Activated T-cell treated with anti-CD3 and anti-CD28 coated beads, Interleukin-2, amount 50 U/mL, for 1 hour (primary cell): Measurements from ENCODE around the gene JMY.
"Not testable (repeated sequence)": the region's sequence is repeated elsewhere in the genome, so short reads cannot be mapped to it uniquely, and the experiment has no call there.

Experiments used
- DNase-seq: peaks from one replicate; pipeline ENCODE4 v3.0.0-alpha.2; 2020

Gene JMY

GRCh38 chr5:79236970-79237739 lies 1.2 kb downstream of the JMY start:
- DNase-seq: peak; percentile 41

GRCh38 chr5:79237740-79238560 lies 2.0 kb downstream of the JMY start:
- no peak for DNase-seq

GRCh38 chr5:79240561-79240960 lies 4.6 kb downstream of the JMY start:
- no peak for DNase-seq

DNA sequence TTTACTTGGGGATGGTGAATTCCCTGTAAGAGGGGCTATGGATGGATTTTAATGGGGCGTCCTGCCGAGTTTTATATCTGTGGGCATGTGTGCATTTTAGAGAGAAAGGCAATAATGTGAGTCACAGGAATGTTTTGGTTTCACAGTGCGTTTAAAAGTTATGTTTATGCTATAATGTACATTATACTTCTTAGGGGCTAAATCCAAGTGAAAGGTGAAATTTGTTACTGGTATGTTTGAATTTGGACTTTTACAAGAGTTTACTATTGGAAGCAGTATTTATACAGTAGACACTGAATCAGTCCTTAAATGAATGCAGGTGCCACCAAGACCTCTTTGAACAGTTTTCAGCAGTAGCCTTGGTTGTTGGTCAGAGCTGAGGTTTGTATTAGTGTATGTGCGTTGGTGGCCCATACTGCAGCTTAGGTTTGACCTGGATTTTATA lies 5.6 kb downstream of the JMY start:
- no peak for DNase-seq

DNA sequence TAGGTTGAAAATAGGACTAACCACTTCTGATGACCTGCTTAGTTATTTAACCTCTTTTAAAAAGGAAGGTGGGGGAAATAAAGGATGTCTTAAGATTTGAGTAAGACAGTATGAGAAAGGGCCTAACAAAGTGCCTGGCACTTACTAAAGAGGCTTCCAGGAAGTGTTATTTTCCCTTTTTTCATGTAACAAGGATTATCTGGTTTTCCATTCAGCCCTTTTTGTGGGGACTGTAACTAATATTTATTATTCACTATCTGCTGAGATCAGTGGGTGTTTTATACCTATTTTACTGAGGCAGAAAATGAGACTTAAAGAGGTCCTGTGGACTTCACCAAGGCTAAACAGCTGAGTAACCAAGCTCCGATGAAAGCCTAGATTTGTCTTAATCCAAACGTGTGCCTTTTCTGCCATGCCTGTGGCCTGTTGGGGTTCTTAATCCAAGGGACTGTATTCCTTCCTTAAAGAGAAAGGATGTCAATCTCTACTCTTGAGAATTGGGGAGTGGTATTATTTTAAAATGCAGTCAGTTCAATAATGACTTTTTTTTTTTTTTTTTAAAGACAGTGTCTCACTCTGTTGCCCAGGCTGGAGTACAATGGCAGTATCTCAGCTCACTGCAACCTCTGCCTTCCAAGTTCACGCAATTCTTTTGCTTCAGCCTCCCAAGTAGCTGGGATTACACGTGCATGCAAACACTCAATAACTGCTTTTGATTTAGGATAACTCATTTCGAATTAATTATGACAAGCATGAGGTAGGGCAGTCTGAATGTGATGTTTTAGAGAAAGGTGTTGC lies 6.5 kb downstream of the JMY start:
- no peak for DNase-seq

DNA sequence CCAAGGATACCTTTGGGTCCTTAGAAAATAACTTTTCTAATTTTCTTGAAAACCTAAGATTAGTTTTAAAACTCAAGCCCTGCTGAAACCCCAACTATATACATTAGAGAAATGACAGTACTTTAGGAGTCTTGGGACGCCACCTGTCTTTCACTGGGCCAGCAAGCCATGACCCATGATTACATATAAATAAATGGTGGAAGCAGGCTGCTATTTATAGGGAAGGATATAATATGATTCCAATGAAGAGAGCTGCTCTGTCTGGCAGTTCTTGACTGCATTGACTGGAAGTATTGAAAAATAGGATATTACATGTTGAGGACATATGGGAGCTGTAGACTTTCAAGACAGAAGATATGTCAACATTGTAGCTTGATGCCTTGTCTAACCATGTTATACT lies 7.3 kb downstream of the JMY start:
- no peak for DNase-seq

DNA sequence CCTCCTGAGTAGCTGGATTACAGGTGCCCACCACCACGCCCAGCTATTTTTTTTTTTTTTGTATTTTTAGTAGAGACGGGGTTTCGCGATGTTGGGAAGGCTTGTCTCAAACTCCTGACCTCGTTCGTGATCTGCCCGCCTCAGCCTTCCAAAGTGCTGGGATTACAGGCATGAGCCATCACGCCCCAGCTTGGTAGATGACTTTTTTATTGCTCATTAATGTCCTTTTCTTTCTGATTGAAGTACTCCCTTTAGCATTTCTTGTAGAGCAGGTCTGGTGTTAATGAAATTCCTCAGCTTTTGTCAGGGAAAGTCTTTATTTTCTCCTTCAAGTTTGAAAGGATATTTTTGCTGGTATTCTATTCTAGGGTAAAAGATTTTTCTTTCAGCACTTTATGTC lies 18.1 kb downstream of the JMY start:
- DNase-seq: not testable (repeated sequence)

GRCh38 chr5:79255786-79256557 lies 20.0 kb downstream of the JMY start:
- no peak for DNase-seq

- no peak for DNase-seq
These were observed 20.6 kb downstream of the JMY start for GRCh38 chr5:79256563-79256962.

- no peak for DNase-seq
These were observed 21.4 kb downstream of the JMY start for GRCh38 chr5:79257314-79257713.

DNA sequence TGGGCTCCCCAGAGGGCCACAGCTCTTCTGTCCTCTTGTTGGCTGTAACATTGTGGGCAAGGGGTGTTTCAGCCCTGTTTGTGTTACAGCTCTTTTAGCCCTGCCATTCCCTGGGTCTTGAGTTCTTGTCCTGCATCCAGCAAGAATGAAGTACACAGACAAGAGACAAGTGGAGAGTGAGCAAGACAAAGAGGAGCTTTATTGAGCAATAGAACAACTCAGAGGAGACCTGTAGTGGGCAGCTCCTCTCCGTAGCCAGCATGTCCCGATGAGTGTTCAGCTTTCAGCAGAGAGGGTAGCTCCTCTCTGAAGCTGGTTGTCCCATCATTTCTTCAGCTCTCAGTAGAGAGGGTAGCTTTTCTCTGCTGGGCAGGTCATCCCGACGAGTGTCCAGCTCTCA lies 22.9 kb downstream of the JMY start:
- no peak for DNase-seq

GRCh38 chr5:79259383-79259782 lies 23.5 kb downstream of the JMY start:
- no peak for DNase-seq

GRCh38 chr5:79259810-79260209 lies 23.9 kb downstream of the JMY start:
- DNase-seq: no peak

DNA sequence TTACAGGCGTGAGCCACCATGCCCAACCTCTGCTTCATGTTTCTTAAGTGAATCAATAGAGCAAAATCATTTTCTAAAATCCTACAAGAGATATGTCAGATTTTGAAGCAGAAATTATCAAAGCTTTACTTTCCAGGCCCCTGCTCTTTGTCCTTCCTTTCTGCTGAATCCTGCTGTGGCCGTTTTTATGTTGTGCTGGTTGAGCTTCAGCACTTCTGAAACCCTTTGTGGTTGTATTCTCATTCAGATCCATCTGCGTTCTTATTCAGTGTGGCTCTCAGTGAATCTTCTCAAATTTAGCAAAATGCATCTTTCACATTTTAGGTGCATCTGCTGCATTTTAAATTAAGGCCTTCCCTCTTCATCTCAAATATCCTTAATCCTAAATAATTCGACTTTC lies 26.0 kb downstream of the JMY start:
- DNase-seq: no peak

DNA sequence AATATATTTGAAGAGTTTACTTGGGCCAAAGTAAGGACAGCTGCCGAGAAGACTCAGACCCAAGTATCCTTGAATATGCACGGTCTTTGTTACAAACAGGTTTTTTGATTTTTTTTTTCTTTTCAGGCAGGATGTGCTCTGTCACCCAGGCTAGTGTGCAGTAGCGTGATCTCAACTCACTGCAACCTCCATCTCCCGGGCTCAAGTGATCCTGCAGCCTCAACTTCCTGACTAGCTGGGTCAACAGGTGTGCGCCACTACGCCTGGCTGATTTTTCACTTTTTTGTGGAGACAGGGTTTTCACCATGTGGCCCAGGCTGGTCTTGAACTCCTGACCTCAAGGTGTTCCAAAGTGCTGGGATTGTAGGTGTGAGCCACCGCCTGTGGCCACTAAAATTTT lies 27.4 kb downstream of the JMY start:
- no peak for DNase-seq

GRCh38 chr5:79267180-79267579 lies 31.2 kb downstream of the JMY start:
- no peak for DNase-seq

DNA sequence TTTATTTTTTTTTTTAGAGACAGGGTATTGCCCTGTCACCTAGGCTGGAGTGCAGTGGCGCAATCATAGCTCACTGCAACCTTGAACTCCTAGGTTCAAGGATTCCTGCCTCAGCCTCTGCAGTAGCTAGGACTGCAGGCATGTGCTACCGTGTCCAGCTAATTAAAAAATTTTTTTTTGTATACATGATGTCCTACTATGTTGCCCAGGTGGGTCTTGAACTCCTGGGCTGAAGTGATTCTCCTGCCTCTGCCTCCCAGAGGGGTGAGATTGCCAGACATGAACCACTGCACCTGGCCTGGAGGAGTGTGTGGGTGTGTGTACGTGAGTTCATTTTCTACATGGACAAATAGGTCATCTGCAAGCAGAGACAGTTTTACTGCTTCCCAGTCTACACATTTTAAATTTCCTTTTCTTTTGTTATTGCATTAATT lies 33.8 kb downstream of the JMY start:
- no peak for DNase-seq

DNA sequence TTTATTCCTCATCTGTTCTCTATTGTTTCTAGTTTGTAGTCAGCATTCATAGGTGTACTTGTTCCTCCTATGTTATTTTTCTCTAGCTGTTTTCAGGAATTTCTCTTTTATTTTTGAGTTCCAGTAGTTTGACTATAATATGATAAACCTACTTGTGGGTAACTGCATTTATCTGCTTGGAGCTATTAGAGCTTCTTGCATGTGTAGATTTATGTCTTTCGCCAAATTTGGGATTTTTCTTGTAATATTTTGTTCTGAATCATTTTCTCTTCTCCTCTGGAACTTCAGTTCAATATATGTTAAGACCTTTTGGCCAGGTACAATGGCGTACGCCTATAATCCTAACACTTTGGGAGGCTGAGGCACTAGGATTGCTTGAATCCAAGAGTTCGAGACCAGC lies 37.4 kb downstream of the JMY start:
- DNase-seq: no peak

DNA sequence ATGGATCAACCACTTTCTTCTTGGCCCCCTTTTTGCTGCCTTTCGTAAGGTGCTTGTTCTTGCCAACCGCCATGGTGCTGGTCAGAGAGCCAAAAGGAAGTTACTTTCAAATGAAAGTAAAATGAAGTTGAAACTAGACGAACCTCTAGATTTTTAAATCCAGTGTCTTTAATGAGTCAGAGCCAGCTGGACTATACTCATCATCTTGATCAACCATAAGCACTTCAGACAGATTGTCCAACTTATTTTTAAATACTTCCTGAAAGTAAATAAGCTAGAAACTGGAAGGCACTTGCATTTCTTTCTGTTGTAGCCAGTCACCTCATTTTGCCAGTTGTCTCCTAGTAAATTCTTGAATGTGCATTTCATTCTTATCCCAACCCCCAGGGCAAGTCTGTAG lies 48.9 kb downstream of the JMY start:
- no peak for DNase-seq

GRCh38 chr5:79285285-79285684 lies 49.4 kb downstream of the JMY start:
- no peak for DNase-seq

DNA sequence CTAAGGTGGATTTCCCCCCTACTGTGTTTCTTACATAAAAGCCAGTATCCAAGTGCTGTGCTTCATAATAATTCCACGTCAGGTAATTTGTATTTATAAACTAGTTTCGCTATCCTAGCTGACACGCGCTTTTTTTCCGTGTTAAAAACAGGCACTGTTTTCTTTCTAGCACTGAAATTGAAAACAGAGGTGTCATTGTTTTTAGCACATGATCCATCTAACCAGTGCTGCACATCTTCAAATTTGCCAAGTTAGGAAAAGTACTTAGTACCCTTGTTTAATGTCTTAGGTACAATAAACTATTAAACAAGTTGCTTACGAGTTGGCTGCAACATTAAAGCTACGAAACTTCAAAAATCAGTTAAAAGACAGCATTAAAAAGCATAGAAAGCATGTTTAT lies 49.9 kb downstream of the JMY start:
- DNase-seq: no peak

GRCh38 chr5:79287380-79287779 lies 51.4 kb downstream of the JMY start:
- DNase-seq: no peak

DNA sequence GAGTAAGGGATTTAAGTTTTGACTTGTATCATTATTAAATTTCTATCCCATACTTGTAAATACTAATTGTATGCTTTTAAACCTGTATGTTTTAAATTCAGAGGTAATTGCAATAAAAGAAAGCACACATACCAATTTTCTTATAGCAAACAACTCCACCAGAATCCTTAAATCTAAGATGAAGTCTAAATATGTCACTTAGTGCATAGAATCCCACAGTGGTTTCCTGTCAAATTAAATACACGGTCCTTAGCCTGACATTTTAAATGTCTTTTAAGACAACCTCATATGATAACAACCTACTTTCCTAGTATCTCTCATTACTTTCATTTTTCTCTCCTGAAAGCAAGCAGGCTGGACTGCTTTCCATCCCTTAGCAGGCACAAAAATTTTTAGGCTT lies 52.0 kb downstream of the JMY start:
- no peak for DNase-seq
